IMR-90 (cell line): ENCODE results near the gene DPYSL3. TPM values are rescaled to one million over a fixed set of nuclear protein-coding genes. Genes with fewer than 3 reads are reported as not detected.

Experiments used
- ATAC-seq: fragments of 200-7000 bp; cut with Tn5 transposase; 2 replicates; pipeline ENCODE4 v1.9.1; 2020; ENCODE audit warnings: low read depth, mild to moderate bottlenecking, moderate library complexity
- BruUV-seq: library from RNA; stranded (reverse); fragments of 400-500 nt; replicated peaks from 2 replicates; lab custom pipeline; 2021; lab: Mats Ljungman, UMichigan
- CTCF ChIA-PET: fragments of 300-600 bp; formaldehyde crosslinking; extraction: SDS; loops from one replicate; lab custom pipeline; 2021; ENCODE audit warnings: antibody characterized with exemption; lab: Yijun Ruan, JAX
- POLR2A ChIA-PET: fragments of 300-600 bp; sonication (Branson Sonifier 250); formaldehyde crosslinking; loops from one replicate; lab custom pipeline; 2022; ENCODE audit warnings: antibody characterized with exemption; ENCODE audit not compliant: unreplicated experiment; lab: Charles Lee
- DNase-seq: peaks from one replicate; pipeline ENCODE4 v3.0.0; 2013
- H2AFZ ChIP-seq: replicated peaks from 2 replicates; pipeline ENCODE3; 2013; ENCODE audit warnings: low read length, mild to moderate bottlenecking; ENCODE audit not compliant: poor library complexity
- H2AK5ac ChIP-seq: 2 replicates; pipeline ENCODE4 v1.6.1; 2013; ENCODE audit warnings: low read depth, low read length, inconsistent platforms
- H2AK9ac ChIP-seq: replicated peaks from 2 replicates; pipeline ENCODE3; 2013; ENCODE audit warnings: mild to moderate bottlenecking, low read depth, low read length, moderate library complexity; ENCODE audit not compliant: poor library complexity
- H2BK120ac ChIP-seq: 2 replicates; pipeline ENCODE4 v1.6.1; 2013; ENCODE audit warnings: low read depth, low read length, inconsistent platforms
- H2BK15ac ChIP-seq: 3 replicates; pipeline ENCODE4 v1.6.1; 2013; ENCODE audit warnings: low read depth, low read length, inconsistent platforms
- H2BK20ac ChIP-seq: 2 replicates; pipeline ENCODE4 v1.6.1; 2013; ENCODE audit warnings: low read depth, mild to moderate bottlenecking, inconsistent platforms, low read length, moderate library complexity
- H2BK5ac ChIP-seq: 2 replicates; pipeline ENCODE4 v1.6.1; 2013; ENCODE audit warnings: mild to moderate bottlenecking, low read depth, low read length, inconsistent platforms; ENCODE audit not compliant: poor library complexity, severe bottlenecking
- H3K14ac ChIP-seq: replicated peaks from 2 replicates; pipeline ENCODE4 v1.6.1; 2013; ENCODE audit warnings: low read depth, low read length, inconsistent platforms
- H3K18ac ChIP-seq: 2 replicates; pipeline ENCODE4 v1.6.1; 2013; ENCODE audit warnings: low read depth, low read length, control low read depth
- H3K23ac ChIP-seq: 2 replicates; pipeline ENCODE4 v1.6.1; 2013; ENCODE audit warnings: low read depth, low read length, inconsistent platforms
- H3K27ac ChIP-seq: 2 replicates; pipeline ENCODE4 v1.5.1; 2013; ENCODE audit warnings: mild to moderate bottlenecking, control low read depth, low read length; ENCODE audit not compliant: insufficient read depth
- H3K27me3 ChIP-seq: 2 replicates; pipeline ENCODE4 v1.6.1; 2013; ENCODE audit warnings: low read length; ENCODE audit not compliant: control insufficient read depth, insufficient read depth
- H3K36me3 ChIP-seq: 2 replicates; pipeline ENCODE4 v1.6.1; 2013; ENCODE audit warnings: low read length, mixed read lengths; ENCODE audit not compliant: control insufficient read depth, insufficient read depth
- H3K4ac ChIP-seq: 2 replicates; pipeline ENCODE4 v1.6.1; 2013; ENCODE audit warnings: low read depth, low read length, inconsistent platforms
- H3K4me1 ChIP-seq: 2 replicates; pipeline ENCODE4 v1.6.1; 2013; ENCODE audit warnings: low read length, mixed read lengths; ENCODE audit not compliant: control insufficient read depth, insufficient read depth
- H3K4me2 ChIP-seq: 2 replicates; pipeline ENCODE4 v1.6.1; 2013; ENCODE audit warnings: low read depth, mild to moderate bottlenecking, control low read depth, low read length, moderate library complexity
- H3K4me3 ChIP-seq: 2 replicates; pipeline ENCODE4 v1.5.1; 2013; ENCODE audit warnings: low read depth, mild to moderate bottlenecking, control low read depth, low read length, moderate library complexity; ENCODE audit not compliant: insufficient read depth
- H3K56ac ChIP-seq: 2 replicates; pipeline ENCODE4 v1.6.1; 2013; ENCODE audit warnings: low read length, inconsistent platforms; ENCODE audit not compliant: insufficient read depth; ENCODE audit errors: extremely low read depth
- H3K79me1 ChIP-seq, 2 experiments: 2 replicates each; pipeline ENCODE4 v1.6.1; 2013; ENCODE audit warnings: low read length in 2 of 2, inconsistent platforms in 1 of 2, low read depth in 1 of 2
- H3K9ac ChIP-seq: 2 replicates; pipeline ENCODE4 v1.6.1; 2013; ENCODE audit warnings: low read depth, low read length, control low read depth
- H3K9me1 ChIP-seq: 2 replicates; pipeline ENCODE4 v1.6.1; 2013; ENCODE audit warnings: low read length, inconsistent platforms; ENCODE audit not compliant: insufficient read depth
- H3K9me3 ChIP-seq: 2 replicates; pipeline ENCODE4 v1.6.1; 2013; ENCODE audit warnings: low read length; ENCODE audit not compliant: control insufficient read depth, insufficient read depth
- H4K20me1 ChIP-seq: 2 replicates; pipeline ENCODE4 v1.6.1; 2013; ENCODE audit warnings: low read length, inconsistent platforms; ENCODE audit not compliant: insufficient read depth
- H4K5ac ChIP-seq: 2 replicates; pipeline ENCODE4 v1.6.1; 2013; ENCODE audit warnings: mild to moderate bottlenecking, low read depth, low read length, control low read depth
- H4K8ac ChIP-seq, 2 experiments: 2 replicates each; pipeline ENCODE4 v1.6.1; 2013; ENCODE audit warnings: low read depth in 2 of 2, low read length in 2 of 2, control low read depth in 1 of 2, inconsistent platforms in 1 of 2
- H4K91ac ChIP-seq: 2 replicates; pipeline ENCODE4 v1.6.1; 2013; ENCODE audit warnings: low read depth, low read length, inconsistent platforms; ENCODE audit not compliant: insufficient read depth
- BHLHE40 ChIP-seq: fragments of 150-350 bp; IDR thresholded peaks from 2 replicates; pipeline ENCODE4 v1.6.1; 2016; ENCODE audit warnings: mild to moderate bottlenecking, low read depth, low read length
- CEBPB ChIP-seq: IDR thresholded peaks from 2 replicates; pipeline ENCODE4 v1.6.1; 2012; ENCODE audit warnings: low read depth, low read length, improper control_type of control experiment
- FOS ChIP-seq: fragments of 150-350 bp; IDR thresholded peaks from 2 replicates; pipeline ENCODE4 v1.6.1; 2016; ENCODE audit warnings: low read depth, low read length
- MAFK ChIP-seq: IDR thresholded peaks from 2 replicates; pipeline ENCODE4 v1.6.1; 2012; ENCODE audit warnings: low read depth, low read length, improper control_type of control experiment
- MAZ ChIP-seq: IDR thresholded peaks from 2 replicates; pipeline ENCODE4 v1.6.1; 2012; ENCODE audit warnings: low read depth, mild to moderate bottlenecking, low read length, improper control_type of control experiment, moderate library complexity, borderline replicate concordance
- MXI1 ChIP-seq: IDR thresholded peaks from 2 replicates; pipeline ENCODE4 v1.6.1; 2012; ENCODE audit warnings: low read depth, mild to moderate bottlenecking, low read length, moderate library complexity, borderline replicate concordance
- NFE2L2 ChIP-seq: fragments of 150-350 bp; IDR thresholded peaks from 2 replicates; pipeline ENCODE4 v1.6.1; 2016; ENCODE audit warnings: low read depth, mild to moderate bottlenecking, low read length
- POLR2A ChIP-seq: IDR thresholded peaks from 2 replicates; pipeline ENCODE4 v1.6.1; 2012; ENCODE audit warnings: mild to moderate bottlenecking, low read depth, low read length
- RAD21 ChIP-seq: IDR thresholded peaks from 2 replicates; pipeline ENCODE4 v1.6.1; 2012; ENCODE audit warnings: low read length, improper control_type of control experiment
- RFX5 ChIP-seq: IDR thresholded peaks from 2 replicates; pipeline ENCODE4 v1.8.0; 2012; ENCODE audit warnings: low read depth, mild to moderate bottlenecking, low read length, moderate library complexity
- SMC3 ChIP-seq: fragments of 150-350 bp; IDR thresholded peaks from 2 replicates; pipeline ENCODE4 v1.6.1; 2016; ENCODE audit warnings: low read depth, mild to moderate bottlenecking, antibody characterized with exemption, low read length, moderate library complexity
- WGBS, 2 experiments: methylation state at CpG; one replicate each; pipeline versions ENCODE4 v1.1.5 to v1.1.7; 2013; ENCODE audit warnings: missing lambda C conversion rate in 2 of 2; ENCODE audit not compliant: insufficient read length in 1 of 2; ENCODE audit errors: extremely low coverage in 2 of 2; 5-methylcytosine and 5-hydroxymethylcytosine counted together
- dilution Hi-C: fragments of 300-500 bp; cut with HindIII; formaldehyde crosslinking; loops from one replicate; pipeline ENCODE4 v1.14.3; 2018; ENCODE audit warnings: low sequenced_read_pairs; ENCODE audit not compliant: unreplicated experiment
- in situ Hi-C: fragments of 300-500 bp; cut with MboI; formaldehyde crosslinking; loops from 3 replicates; pipeline ENCODE4 v1.14.3; 2019; ENCODE audit warnings: low sequenced_read_pairs, inconsistent platforms, mixed read lengths
- intact Hi-C: fragments of 100-400 bp; cut with micrococcal nuclease; formaldehyde crosslinking; loops from 2 replicates; pipeline ENCODE4 v1.10.0; 2022
- polyA plus RNA-seq, 3 experiments: library from polyadenylated mRNA; depleted of rRNA; stranded (reverse); fragments of >200 nt; gene quantifications; 2 replicates each; pipeline ENCODE4 v1.2.3, GENCODE V29; 2012; ENCODE audit warnings: low replicate concordance in 1 of 3
- total RNA-seq: library from RNA; depleted of rRNA; stranded (reverse); fragments of >200 nt; gene quantifications from 2 replicates; pipeline ENCODE4 v1.2.3, GENCODE V29; 2012
- TF ChIP-seq, protein P1 (sequence below): fragments of 150-350 bp; IDR thresholded peaks from 2 replicates; pipeline ENCODE4 v1.6.1; 2017; ENCODE audit warnings: mild to moderate bottlenecking, antibody characterized with exemption, low read length, low read depth
- TF ChIP-seq, protein P2 (sequence below): fragments of 150-350 bp; IDR thresholded peaks from 2 replicates; pipeline ENCODE4 v1.6.1; 2016; ENCODE audit warnings: low read depth, mild to moderate bottlenecking, low read length, moderate library complexity, borderline replicate concordance
- TF ChIP-seq, protein P3 (sequence below): conservative IDR thresholded peaks from 2 replicates; pipeline ENCODE4 v1.5.1; 2012; ENCODE audit warnings: mild to moderate bottlenecking, low read depth, low read length, improper control_type of control experiment

The DPYSL3 gene
- total and polyA plus RNA-seq, 2 of the 4 experiments (the other 2 are of a cell fraction) = 50.2 to 60.9 TPM

DNA sequence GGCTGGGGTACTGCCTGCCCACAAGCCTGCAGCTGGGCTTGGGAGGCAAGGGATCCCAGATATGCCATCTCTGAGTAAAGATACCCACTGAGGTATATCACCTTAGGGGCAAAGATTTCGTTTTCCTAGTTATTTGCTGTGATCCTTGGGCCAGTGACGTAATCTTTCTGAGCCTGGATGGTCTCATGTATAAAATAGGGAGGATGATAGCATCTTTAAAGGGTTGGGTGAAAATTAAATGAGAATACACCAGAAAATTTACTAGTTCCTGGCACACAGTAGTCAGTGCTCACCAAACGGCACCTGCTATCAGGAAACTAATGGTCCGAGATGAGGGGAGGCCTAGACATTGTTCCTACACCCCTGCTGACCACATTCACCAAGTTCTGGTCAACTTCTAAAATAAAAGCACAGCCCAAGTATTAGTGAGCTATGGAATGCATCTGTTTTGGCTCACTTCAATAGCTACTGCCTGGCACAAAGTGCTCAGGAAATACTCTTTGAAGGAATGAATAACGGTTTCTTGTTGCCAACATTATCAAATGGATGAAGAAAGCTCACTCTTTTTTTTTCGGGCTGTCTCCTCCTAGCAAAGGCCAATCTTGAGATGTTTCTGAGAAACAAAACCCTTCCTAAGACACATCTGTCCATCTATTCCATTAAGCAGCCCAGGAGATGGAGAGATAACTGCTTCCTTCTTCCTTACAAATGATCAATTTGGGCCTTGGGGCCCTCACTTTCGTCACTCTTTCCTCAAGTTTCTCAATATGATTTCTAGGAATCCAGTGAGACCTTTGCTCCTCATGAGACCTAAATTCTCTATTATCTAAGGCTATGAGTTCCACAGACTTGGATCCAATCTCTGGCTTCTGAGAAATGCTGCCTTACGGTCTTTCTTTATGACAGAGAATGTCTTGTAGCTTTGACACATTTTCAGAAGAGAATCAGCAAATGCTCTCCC lies 98.2 kb downstream of the DPYSL3 start:
- no peak overlapping the region for H4K8ac ChIP-seq
- peaks cover 0 to 11% of the 10 kb centered on the region in 2 experiments; a peak in 1 of 4 replicates for H3K79me1 ChIP-seq
- ChIA-PET POLR2A (no interaction called here), CTCF (interaction anchor here (0.6 kb wide), 1 partner anchor 49 kb away, joined by 3 read pairs; no protein-coding TSS in a partner anchor)
- no peak overlapping the region for H3K18ac ChIP-seq
- H3K27me3 ChIP-seq = no peaks in the 10 kb centered on the region
- H3K9me3 ChIP-seq = no peaks in the 10 kb centered on the region
- H3K4me2 ChIP-seq = no peak overlapping the region
- DNase-seq = no peak
- intact Hi-C loops (no loop called here), in situ Hi-C loops (no loop called here), dilution Hi-C loops (no loop called here)
- peaks cover 7% of the 10 kb centered on the region for H3K4me1 ChIP-seq
- peaks cover 13% of the 10 kb centered on the region for H3K9me1 ChIP-seq
- H2BK120ac ChIP-seq = no peak overlapping the region
- no TSS peak for BruUV-seq
- WGBS, 2 experiments = 100% methylated on average over 1 of the region's 8 CpGs; no CpG with 5 or more reads in 1 of the 2 experiments
- no peak overlapping the region for H2AK9ac ChIP-seq
- H3K27ac ChIP-seq = no peak overlapping the region
- no peaks in the 10 kb centered on the region for H4K20me1 ChIP-seq
- H3K4me3 ChIP-seq = no peak overlapping the region
- H3K9ac ChIP-seq = no peak overlapping the region
- no peak overlapping the region for H2BK20ac ChIP-seq
- H3K14ac ChIP-seq = no peak overlapping the region
- no peak overlapping the region for H2AK5ac ChIP-seq
- H3K56ac ChIP-seq = no peak overlapping the region
- H2BK15ac ChIP-seq = no peak overlapping the region
- H2AFZ ChIP-seq = no peak overlapping the region
- no peak for ATAC-seq
- H4K91ac ChIP-seq = no peak overlapping the region
- no peak overlapping the region for H4K5ac ChIP-seq
- H3K23ac ChIP-seq = no peak overlapping the region
- H3K4ac ChIP-seq = no peak overlapping the region
- peaks cover 11% of the 10 kb centered on the region for H3K36me3 ChIP-seq
- H2BK5ac ChIP-seq = no peak overlapping the region
- TF ChIP-seq MXI1 (no peak), RFX5 (no peak), RAD21 (no peak), FOS (no peak), BHLHE40 (no peak), POLR2A (no peak), SMC3 (no peak), NFE2L2 (no peak), CEBPB (no peak), MAFK (no peak), MAZ (no peak)
- TF ChIP-seq, protein P1, sequence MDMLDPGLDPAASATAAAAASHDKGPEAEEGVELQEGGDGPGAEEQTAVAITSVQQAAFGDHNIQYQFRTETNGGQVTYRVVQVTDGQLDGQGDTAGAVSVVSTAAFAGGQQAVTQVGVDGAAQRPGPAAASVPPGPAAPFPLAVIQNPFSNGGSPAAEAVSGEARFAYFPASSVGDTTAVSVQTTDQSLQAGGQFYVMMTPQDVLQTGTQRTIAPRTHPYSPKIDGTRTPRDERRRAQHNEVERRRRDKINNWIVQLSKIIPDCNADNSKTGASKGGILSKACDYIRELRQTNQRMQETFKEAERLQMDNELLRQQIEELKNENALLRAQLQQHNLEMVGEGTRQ = no peak
- TF ChIP-seq, protein P2, sequence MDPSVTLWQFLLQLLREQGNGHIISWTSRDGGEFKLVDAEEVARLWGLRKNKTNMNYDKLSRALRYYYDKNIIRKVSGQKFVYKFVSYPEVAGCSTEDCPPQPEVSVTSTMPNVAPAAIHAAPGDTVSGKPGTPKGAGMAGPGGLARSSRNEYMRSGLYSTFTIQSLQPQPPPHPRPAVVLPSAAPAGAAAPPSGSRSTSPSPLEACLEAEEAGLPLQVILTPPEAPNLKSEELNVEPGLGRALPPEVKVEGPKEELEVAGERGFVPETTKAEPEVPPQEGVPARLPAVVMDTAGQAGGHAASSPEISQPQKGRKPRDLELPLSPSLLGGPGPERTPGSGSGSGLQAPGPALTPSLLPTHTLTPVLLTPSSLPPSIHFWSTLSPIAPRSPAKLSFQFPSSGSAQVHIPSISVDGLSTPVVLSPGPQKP = no peak
- TF ChIP-seq, protein P3, sequence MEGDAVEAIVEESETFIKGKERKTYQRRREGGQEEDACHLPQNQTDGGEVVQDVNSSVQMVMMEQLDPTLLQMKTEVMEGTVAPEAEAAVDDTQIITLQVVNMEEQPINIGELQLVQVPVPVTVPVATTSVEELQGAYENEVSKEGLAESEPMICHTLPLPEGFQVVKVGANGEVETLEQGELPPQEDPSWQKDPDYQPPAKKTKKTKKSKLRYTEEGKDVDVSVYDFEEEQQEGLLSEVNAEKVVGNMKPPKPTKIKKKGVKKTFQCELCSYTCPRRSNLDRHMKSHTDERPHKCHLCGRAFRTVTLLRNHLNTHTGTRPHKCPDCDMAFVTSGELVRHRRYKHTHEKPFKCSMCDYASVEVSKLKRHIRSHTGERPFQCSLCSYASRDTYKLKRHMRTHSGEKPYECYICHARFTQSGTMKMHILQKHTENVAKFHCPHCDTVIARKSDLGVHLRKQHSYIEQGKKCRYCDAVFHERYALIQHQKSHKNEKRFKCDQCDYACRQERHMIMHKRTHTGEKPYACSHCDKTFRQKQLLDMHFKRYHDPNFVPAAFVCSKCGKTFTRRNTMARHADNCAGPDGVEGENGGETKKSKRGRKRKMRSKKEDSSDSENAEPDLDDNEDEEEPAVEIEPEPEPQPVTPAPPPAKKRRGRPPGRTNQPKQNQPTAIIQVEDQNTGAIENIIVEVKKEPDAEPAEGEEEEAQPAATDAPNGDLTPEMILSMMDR = no peak
